DND-41 (cell line): ENCODE measurements around the gene TMEM131L.
"Not testable (repeated sequence)": the region's sequence is repeated elsewhere in the genome, so short reads cannot be mapped to it uniquely, and the experiment has no call there.

Experiments
- ATAC-seq: fragments of 200-7000 bp; cut with Tn5 transposase; 3 replicates; pipeline ENCODE4 v1.9.1; 2021; ENCODE audit warnings: low read depth; ENCODE audit not compliant: insufficient read depth
- DNase-seq: peaks from one replicate; pipeline ENCODE4 v3.0.0-alpha.2; 2020
- H2AFZ ChIP-seq: 2 replicates; pipeline ENCODE4 v1.6.0; 2012; ENCODE audit warnings: low read depth, low read length
- H3K27ac ChIP-seq: 2 replicates; pipeline ENCODE4 v1.5.1; 2012; ENCODE audit warnings: low read length, inconsistent platforms
- H3K27me3 ChIP-seq: fragments of 200-600 bp; sonication (generic); 2 replicates; pipeline ENCODE4 v1.6.0; 2012; ENCODE audit warnings: low read length, mild to moderate bottlenecking, inconsistent platforms; ENCODE audit not compliant: insufficient read depth, poor library complexity
- H3K36me3 ChIP-seq: 2 replicates; pipeline ENCODE4 v1.5.1; 2012; ENCODE audit warnings: low read length, inconsistent platforms; ENCODE audit not compliant: insufficient read depth
- H3K4me1 ChIP-seq: 2 replicates; pipeline ENCODE4 v1.5.1; 2012; ENCODE audit warnings: mild to moderate bottlenecking, low read length; ENCODE audit not compliant: insufficient read depth
- H3K4me2 ChIP-seq: 2 replicates; pipeline ENCODE4 v1.6.0; 2012; ENCODE audit warnings: mild to moderate bottlenecking, moderate library complexity, low read length, inconsistent platforms; ENCODE audit not compliant: insufficient read depth
- H3K4me3 ChIP-seq, 2 experiments: fragments of 200-600 bp in 1 of 2; shearing (Covaris generic) in 1 of 2; 2 replicates each; pipeline ENCODE4 v1.5.1; 2012 to 2016; ENCODE audit warnings: inconsistent platforms in 2 of 2, low read length in 2 of 2, mild to moderate bottlenecking in 2 of 2, low read depth in 1 of 2, moderate library complexity in 1 of 2
- H3K79me2 ChIP-seq: 2 replicates; pipeline ENCODE4 v1.6.0; 2012; ENCODE audit warnings: low read length, inconsistent platforms; ENCODE audit not compliant: insufficient read depth
- H3K9ac ChIP-seq: 2 replicates; pipeline ENCODE4 v1.6.0; 2012; ENCODE audit warnings: low read depth, mild to moderate bottlenecking, inconsistent platforms, low read length, moderate library complexity
- H3K9me3 ChIP-seq: 2 replicates; pipeline ENCODE4 v1.5.1; 2012; ENCODE audit warnings: low read length, moderate library complexity, mild to moderate bottlenecking, inconsistent platforms; ENCODE audit not compliant: insufficient read depth, severe bottlenecking
- H4K20me1 ChIP-seq: 2 replicates; pipeline ENCODE4 v1.6.0; 2012; ENCODE audit warnings: low read length; ENCODE audit not compliant: insufficient read depth
- CTCF ChIP-seq: IDR thresholded peaks from 2 replicates; pipeline ENCODE4 v1.5.1; 2012; ENCODE audit warnings: borderline replicate concordance, low read length, moderate library complexity, mild to moderate bottlenecking; ENCODE audit not compliant: poor library complexity, severe bottlenecking; ENCODE audit errors: extremely low read depth
- EZH2 ChIP-seq: IDR thresholded peaks from 3 replicates; pipeline ENCODE4 v1.6.1; 2012; ENCODE audit warnings: borderline replicate concordance, low read depth, mild to moderate bottlenecking, moderate library complexity, low read length, inconsistent platforms; ENCODE audit not compliant: severe bottlenecking

The TMEM131L gene

GRCh38 chr4:153467897-153468262, 1.7 kb downstream of the TMEM131L start:
- peaks cover 64% of the 10 kb centered on the region for H3K36me3 ChIP-seq
- peaks cover 77% of the 10 kb centered on the region for H3K79me2 ChIP-seq
- H2AFZ ChIP-seq: no peak overlapping the region
- peak overlapping the region; percentile 85 for H3K4me2 ChIP-seq
- no peaks in the 10 kb centered on the region for H3K27me3 ChIP-seq
- no peak for TF ChIP-seq EZH2
- no peak for TF ChIP-seq CTCF
- H3K9ac ChIP-seq: peak overlapping the region; percentile 90
- peak; percentile 18; the same call in 1 of the 3 replicates for ATAC-seq
- peaks cover 65% of the 10 kb centered on the region for H3K4me1 ChIP-seq
- peak overlapping the region; percentile 80 to 83 for H3K4me3 ChIP-seq
- H3K9me3 ChIP-seq: no peaks in the 10 kb centered on the region
- DNase-seq: peak; percentile 52
- H3K27ac ChIP-seq: peak overlapping the region; percentile 89
- H4K20me1 ChIP-seq: peaks cover 60% of the 10 kb centered on the region

DNA sequence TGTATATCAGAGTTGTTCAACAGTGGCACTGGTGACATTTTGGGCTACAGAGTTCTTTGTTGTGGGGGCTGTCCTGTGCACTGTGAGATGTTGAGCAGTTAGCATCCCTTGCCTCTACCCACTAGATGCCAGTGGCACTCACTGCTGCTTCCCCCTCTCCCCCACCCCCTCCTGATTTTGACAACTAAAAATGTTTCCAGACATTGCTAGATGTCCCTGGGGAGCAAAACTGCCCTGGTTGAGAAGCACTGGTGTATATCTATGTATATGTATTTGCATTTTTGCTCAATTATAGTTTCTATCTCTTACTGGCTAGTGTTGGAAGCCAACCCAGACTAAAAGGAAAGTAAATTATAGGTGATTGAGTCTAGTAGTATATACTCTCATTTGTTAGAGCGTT, 2.4 kb downstream of the TMEM131L start:
- H3K79me2 ChIP-seq: peaks cover 84% of the 10 kb centered on the region
- peaks cover 66% of the 10 kb centered on the region for H4K20me1 ChIP-seq
- H3K4me1 ChIP-seq: peaks cover 71% of the 10 kb centered on the region
- H3K27me3 ChIP-seq: no peaks in the 10 kb centered on the region
- ATAC-seq: peak; percentile 63
- peak overlapping the region; percentile 89 for H3K27ac ChIP-seq
- DNase-seq: peak; percentile 75
- H3K4me3 ChIP-seq: peak overlapping the region; percentile 80 to 83
- H3K9ac ChIP-seq: peak overlapping the region; percentile 90
- no peaks in the 10 kb centered on the region for H3K9me3 ChIP-seq
- peak; percentile 49 for TF ChIP-seq CTCF
- TF ChIP-seq EZH2: no peak
- peak overlapping the region; percentile 85 for H3K4me2 ChIP-seq
- H2AFZ ChIP-seq: no peak overlapping the region
- H3K36me3 ChIP-seq: peaks cover 70% of the 10 kb centered on the region

DNA sequence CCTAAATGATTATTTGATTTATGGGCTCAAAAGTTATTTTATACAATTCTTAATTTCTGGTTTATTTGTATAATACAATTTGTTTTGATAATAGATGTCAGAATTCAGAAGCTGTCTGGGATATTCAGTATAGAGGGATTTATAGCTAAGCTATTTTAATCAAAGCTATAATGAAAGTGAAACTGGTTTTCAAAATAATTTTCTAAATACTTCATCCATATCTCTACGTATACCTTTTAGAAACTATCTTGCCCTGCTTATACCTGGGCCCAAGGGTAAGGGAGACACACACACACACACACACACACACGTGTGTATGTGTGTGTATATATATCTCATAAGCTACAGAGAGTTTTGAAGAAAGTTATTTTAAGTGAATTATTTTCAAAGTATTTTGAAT, 2.9 kb downstream of the TMEM131L start:
- ATAC-seq (no peak), DNase-seq (no peak)
- no peak for TF ChIP-seq CTCF
- TF ChIP-seq EZH2: no peak
- Histone ChIP-seq H2AFZ (no peak overlapping the region), H3K9me3 (no peaks in the 10 kb centered on the region), H3K79me2 (peaks cover 89% of the 10 kb centered on the region), H3K27ac (peak overlapping the region; percentile 89), H3K27me3 (no peaks in the 10 kb centered on the region), H3K4me3 (peak overlapping the region; percentile 80 to 83), H3K4me1 (peaks cover 73% of the 10 kb centered on the region), H3K9ac (peak overlapping the region; percentile 90), H4K20me1 (peaks cover 70% of the 10 kb centered on the region), H3K36me3 (peaks cover 74% of the 10 kb centered on the region), H3K4me2 (peak overlapping the region; percentile 85)

- Histone ChIP-seq H3K4me2 (peak overlapping the region; percentile 85), H3K4me1 (peaks cover 75% of the 10 kb centered on the region), H3K9ac (peak overlapping the region; percentile 90), H3K27ac (peak overlapping the region; percentile 89), H4K20me1 (peaks cover 92% of the 10 kb centered on the region), H3K79me2 (peaks cover 100% of the 10 kb centered on the region), H3K36me3 (peaks cover 96% of the 10 kb centered on the region), H3K4me3 (peak overlapping the region; percentile 0 to 83; a peak in 3 of 4 replicates)
- not testable (repeated sequence) for ATAC-seq, DNase-seq, H3K9me3 ChIP-seq, H2AFZ ChIP-seq, H3K27me3 ChIP-seq
Measured at GRCh38 chr4:153471071-153471697, 5.0 kb downstream of the TMEM131L start.
